HG02970 (cell line): ENCODE data around the gene YWHAQ.
A peak's percentile ranks its signal among the peaks of the same experiment; 100 is the strongest.
"Not testable (repeated sequence)": the region's sequence is repeated elsewhere in the genome, so short reads cannot be mapped to it uniquely, and the experiment has no call there.

Source experiments
- ATAC-seq: cut with Tn5 transposase; IDR thresholded peaks from one replicate; pipeline ENCODE4 v1.9.1; 2021; ENCODE audit warnings: mild to moderate bottlenecking, moderate library complexity, moderate number of reproducible peaks; ENCODE audit not compliant: unreplicated experiment, low FRiP score

The YWHAQ gene

GRCh38 chr2:9556121-9556743, 74.6 kb downstream of the YWHAQ start:
- ATAC-seq = peak; percentile 30

GRCh38 chr2:9555297-9556120, 75.3 kb downstream of the YWHAQ start, which contains the start of gene ADAM17:
Gene ADAM17, minus strand, starts transcription at chr2:9555830. Its CDS starts 225 bp downstream, at chr2:9555605.
- peak; percentile 84 for ATAC-seq

- ATAC-seq = no peak
Observed at GRCh38 chr2:9554921-9555296, 75.9 kb downstream of the YWHAQ start.

- no peak for ATAC-seq
Observed at GRCh38 chr2:9552219-9553178, 78.3 kb downstream of the YWHAQ start.

- not testable (repeated sequence) for ATAC-seq
Observed at GRCh38 chr2:9550859-9551391, 79.9 kb downstream of the YWHAQ start.

- ATAC-seq = no peak
Observed at GRCh38 chr2:9549420-9549819, 81.4 kb downstream of the YWHAQ start.

GRCh38 chr2:9548506-9548905, 82.3 kb downstream of the YWHAQ start:
- ATAC-seq = peak; percentile 48

- ATAC-seq = no peak
Observed at GRCh38 chr2:9547262-9547991, 83.4 kb downstream of the YWHAQ start.

- ATAC-seq = no peak
Observed at GRCh38 chr2:9545502-9545901, 85.3 kb downstream of the YWHAQ start.

GRCh38 chr2:9543557-9543956, 87.2 kb downstream of the YWHAQ start:
- ATAC-seq = no peak

- no peak for ATAC-seq
Observed at GRCh38 chr2:9539531-9539930, 91.3 kb downstream of the YWHAQ start.

GRCh38 chr2:9538000-9538507, 92.7 kb downstream of the YWHAQ start:
- ATAC-seq = no peak

GRCh38 chr2:9536504-9536903, 94.3 kb downstream of the YWHAQ start:
- ATAC-seq = no peak

GRCh38 chr2:9535177-9535576, 95.6 kb downstream of the YWHAQ start:
- ATAC-seq = no peak
